HS-27A (cell line): Measurements from ENCODE around the gene KRT5.
"Not testable (repeated sequence)": the region's sequence is repeated elsewhere in the genome, so short reads cannot be mapped to it uniquely, and the experiment has no call there.

Experiments
- DNase-seq: peaks from one replicate; pipeline ENCODE4 v3.0.0-alpha.2; 2012; ENCODE audit warnings: low read depth, missing footprints

KRT5 gene

GRCh38 chr12:52494518-52494917 lies 25.7 kb downstream of the KRT5 start:
- no peak for DNase-seq

GRCh38 chr12:52494100-52494499 lies 26.1 kb downstream of the KRT5 start:
- DNase-seq, result no peak

GRCh38 chr12:52493172-52493571 lies 27.0 kb downstream of the KRT5 start, which contains the start of gene KRT6A:
KRT6A (minus strand) TSS chr12:52493257; CDS start chr12:52493188, 69 bp downstream.
- no peak for DNase-seq

- not testable (repeated sequence) for DNase-seq
Observed at GRCh38 chr12:52492405-52492804, 27.8 kb downstream of the KRT5 start.

GRCh38 chr12:52491495-52491894 lies 28.7 kb downstream of the KRT5 start:
- DNase-seq, result not testable (repeated sequence)

- DNase-seq, result no peak
Observed at GRCh38 chr12:52488736-52489135, 31.5 kb downstream of the KRT5 start.

- DNase-seq, result not testable (repeated sequence)
Observed at GRCh38 chr12:52487744-52488443, 32.3 kb downstream of the KRT5 start.

GRCh38 chr12:52487211-52487610 lies 33.0 kb downstream of the KRT5 start:
- no peak for DNase-seq

GRCh38 chr12:52486166-52487105 lies 33.8 kb downstream of the KRT5 start:
- DNase-seq, result no peak

GRCh38 chr12:52480073-52480472 lies 40.1 kb downstream of the KRT5 start:
- DNase-seq, result no peak

- no peak for DNase-seq
Observed at GRCh38 chr12:52477651-52478050, 42.5 kb downstream of the KRT5 start.

- no peak for DNase-seq
Observed at GRCh38 chr12:52474212-52474611, 46.0 kb downstream of the KRT5 start.

- no peak for DNase-seq
Observed at GRCh38 chr12:52473768-52474167, 46.4 kb downstream of the KRT5 start, which contains the start of gene KRT6C. KRT6C (minus strand) TSS chr12:52473805; CDS start chr12:52473737, 68 bp downstream.

- DNase-seq, result no peak
Observed at GRCh38 chr12:52469853-52470252, 50.3 kb downstream of the KRT5 start.

- DNase-seq, result no peak
Observed at GRCh38 chr12:52464897-52465296, 55.3 kb downstream of the KRT5 start.
